Endothelial cell (in vitro differentiated cells): ENCODE measurements around the gene SH2D7. TPM values are rescaled to one million over a fixed set of nuclear protein-coding genes. Genes with fewer than 3 reads are reported as not detected.
"Not testable (repeated sequence)": the region's sequence is repeated elsewhere in the genome, so short reads cannot be mapped to it uniquely, and the experiment has no call there.

Experiments used
- DNase-seq: peaks from one replicate; pipeline ENCODE4 v3.0.0; 2021; ENCODE audit warnings: low spot score
- H3K27ac Mint-ChIP-seq: one replicate; pipeline ENCODE4 v1.8.0; 2021; ENCODE audit warnings: mixed read lengths, inconsistent platforms; ENCODE audit not compliant: unreplicated experiment
- H3K27me3 Mint-ChIP-seq: one replicate; pipeline ENCODE4 v1.8.0; 2021; ENCODE audit warnings: mild to moderate bottlenecking, moderate library complexity, mixed read lengths, inconsistent platforms; ENCODE audit not compliant: unreplicated experiment
- H3K36me3 Mint-ChIP-seq: one replicate; pipeline ENCODE4 v1.8.0; 2021; ENCODE audit warnings: mild to moderate bottlenecking, low read depth, mixed read lengths, inconsistent platforms; ENCODE audit not compliant: unreplicated experiment
- H3K4me1 Mint-ChIP-seq: one replicate; pipeline ENCODE4 v1.8.0; 2021; ENCODE audit warnings: mild to moderate bottlenecking, mixed read lengths, inconsistent platforms; ENCODE audit not compliant: unreplicated experiment
- H3K4me3 Mint-ChIP-seq: one replicate; pipeline ENCODE4 v1.8.0; 2021; ENCODE audit warnings: mild to moderate bottlenecking, mixed read lengths, inconsistent platforms; ENCODE audit not compliant: unreplicated experiment
- H3K9me3 Mint-ChIP-seq: one replicate; pipeline ENCODE4 v1.8.0; 2021; ENCODE audit warnings: mixed read lengths, inconsistent platforms; ENCODE audit not compliant: unreplicated experiment
- total RNA-seq: library from RNA; stranded (reverse); fragmentation: NEBNext Ultra II Directional; extraction: Animal tissue kit (Norgen Biotek cat#: 25700); gene quantifications from one replicate; pipeline ENCODE4 v1.2.1, GENCODE V29; 2021; ENCODE audit not compliant: unreplicated experiment
- TF ChIP-seq, protein P1 (sequence below): fragments of 200-600 bp; sonication (generic); IDR thresholded peaks from one replicate; pipeline ENCODE4 v1.5.0; 2021; ENCODE audit warnings: antibody characterized with exemption; ENCODE audit not compliant: unreplicated experiment

Gene SH2D7
- total RNA-seq, 1 donor from 2014 or later = not detected

- TF ChIP-seq, protein P1, sequence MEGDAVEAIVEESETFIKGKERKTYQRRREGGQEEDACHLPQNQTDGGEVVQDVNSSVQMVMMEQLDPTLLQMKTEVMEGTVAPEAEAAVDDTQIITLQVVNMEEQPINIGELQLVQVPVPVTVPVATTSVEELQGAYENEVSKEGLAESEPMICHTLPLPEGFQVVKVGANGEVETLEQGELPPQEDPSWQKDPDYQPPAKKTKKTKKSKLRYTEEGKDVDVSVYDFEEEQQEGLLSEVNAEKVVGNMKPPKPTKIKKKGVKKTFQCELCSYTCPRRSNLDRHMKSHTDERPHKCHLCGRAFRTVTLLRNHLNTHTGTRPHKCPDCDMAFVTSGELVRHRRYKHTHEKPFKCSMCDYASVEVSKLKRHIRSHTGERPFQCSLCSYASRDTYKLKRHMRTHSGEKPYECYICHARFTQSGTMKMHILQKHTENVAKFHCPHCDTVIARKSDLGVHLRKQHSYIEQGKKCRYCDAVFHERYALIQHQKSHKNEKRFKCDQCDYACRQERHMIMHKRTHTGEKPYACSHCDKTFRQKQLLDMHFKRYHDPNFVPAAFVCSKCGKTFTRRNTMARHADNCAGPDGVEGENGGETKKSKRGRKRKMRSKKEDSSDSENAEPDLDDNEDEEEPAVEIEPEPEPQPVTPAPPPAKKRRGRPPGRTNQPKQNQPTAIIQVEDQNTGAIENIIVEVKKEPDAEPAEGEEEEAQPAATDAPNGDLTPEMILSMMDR = no peak
- Mint-ChIP-seq H3K4me3 (peak overlapping the region; percentile 80), H3K9me3 (no peaks in the 10 kb centered on the region), H3K4me1 (peaks cover 8% of the 10 kb centered on the region), H3K27me3 (peaks cover 8% of the 10 kb centered on the region), H3K36me3 (peaks cover 3% of the 10 kb centered on the region), H3K27ac (no peak overlapping the region)
- DNase-seq = no peak
Observed at GRCh38 chr15:78147566-78147965, 55.2 kb downstream of the SH2D7 start.

DNA sequence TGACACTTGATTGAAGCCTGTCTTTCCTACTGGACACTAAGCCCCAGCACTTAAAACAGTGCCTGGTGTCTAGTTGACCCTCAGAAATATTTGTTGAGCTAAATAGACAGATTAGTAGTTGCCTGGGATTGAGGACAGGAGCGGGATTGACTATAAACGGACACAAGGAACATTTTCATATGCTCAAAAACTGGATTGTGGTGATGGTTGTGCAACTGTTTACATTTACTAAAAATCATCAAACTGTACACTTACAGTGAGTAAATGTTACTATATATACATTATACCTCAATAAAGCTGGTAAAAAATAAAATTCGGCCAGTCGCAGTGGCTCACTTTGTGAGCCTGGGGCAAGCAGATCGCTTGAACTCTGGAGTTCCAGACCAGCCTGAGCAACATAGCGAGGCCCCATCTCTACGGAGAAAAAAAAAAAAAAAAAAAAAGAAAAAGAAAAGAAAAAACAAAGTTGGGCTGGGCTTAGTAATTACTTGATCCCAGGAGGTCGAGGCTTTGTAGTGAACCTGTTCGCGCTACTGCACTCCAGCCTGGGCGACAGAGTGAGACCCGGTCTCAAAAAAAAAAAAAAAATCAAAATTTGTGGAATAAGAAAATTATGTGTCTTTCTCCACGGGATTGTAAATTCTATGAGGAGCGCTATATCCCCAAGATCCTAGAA lies 56.2 kb downstream of the SH2D7 start:
- no peak for DNase-seq
- Mint-ChIP-seq H3K4me3 (peak overlapping the region; percentile 93), H3K27ac (peak overlapping the region; percentile 88), H3K9me3 (no peaks in the 10 kb centered on the region), H3K36me3 (peaks cover 3% of the 10 kb centered on the region), H3K27me3 (peaks cover 8% of the 10 kb centered on the region), H3K4me1 (peaks cover 8% of the 10 kb centered on the region)
- TF ChIP-seq, protein P1 = no peak

DNA sequence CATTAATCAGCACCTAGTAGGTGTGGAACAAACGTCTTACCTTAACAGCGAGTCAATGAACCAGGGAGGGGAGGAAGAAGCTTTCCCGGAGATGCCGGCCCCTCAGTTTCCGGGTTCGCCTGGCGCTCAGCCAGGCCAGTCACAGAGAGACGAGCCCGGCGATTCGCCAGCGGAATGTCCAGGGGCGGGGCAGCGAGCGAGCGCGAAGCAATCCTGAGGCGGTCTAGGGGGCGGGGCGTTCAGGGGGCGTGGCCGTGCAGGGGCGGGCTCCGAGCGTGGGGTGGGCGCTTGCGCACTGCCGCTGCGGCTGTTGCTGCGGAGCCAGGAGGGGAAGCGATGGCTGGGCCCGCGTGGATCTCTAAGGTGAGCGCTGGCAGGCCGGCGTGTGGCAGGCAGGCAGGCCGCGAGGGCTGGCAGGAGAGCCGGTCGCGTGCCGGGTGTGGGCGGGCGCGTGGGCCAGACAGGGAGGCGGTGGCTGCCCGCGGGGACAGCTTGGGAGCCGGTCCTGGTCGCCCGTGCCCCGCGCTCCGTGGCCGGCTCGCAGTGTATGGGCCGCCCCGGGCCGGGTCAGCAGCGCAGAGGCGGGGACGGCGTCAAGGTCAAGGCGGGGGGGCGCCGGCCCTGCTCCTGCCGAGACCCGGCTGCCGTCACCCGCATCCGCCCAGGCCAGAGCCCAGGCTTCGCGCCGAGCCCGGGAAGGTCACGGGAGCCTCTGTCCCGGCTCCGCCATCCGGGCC lies 56.9 kb downstream of the SH2D7 start, which contains the start of gene IDH3A:
Gene IDH3A (plus strand): TSS at position 295 of the 737 bp plus-strand sequence. CDS start 42 bp downstream, at position 337.
- H3K4me1 Mint-ChIP-seq = peaks cover 8% of the 10 kb centered on the region

DNA sequence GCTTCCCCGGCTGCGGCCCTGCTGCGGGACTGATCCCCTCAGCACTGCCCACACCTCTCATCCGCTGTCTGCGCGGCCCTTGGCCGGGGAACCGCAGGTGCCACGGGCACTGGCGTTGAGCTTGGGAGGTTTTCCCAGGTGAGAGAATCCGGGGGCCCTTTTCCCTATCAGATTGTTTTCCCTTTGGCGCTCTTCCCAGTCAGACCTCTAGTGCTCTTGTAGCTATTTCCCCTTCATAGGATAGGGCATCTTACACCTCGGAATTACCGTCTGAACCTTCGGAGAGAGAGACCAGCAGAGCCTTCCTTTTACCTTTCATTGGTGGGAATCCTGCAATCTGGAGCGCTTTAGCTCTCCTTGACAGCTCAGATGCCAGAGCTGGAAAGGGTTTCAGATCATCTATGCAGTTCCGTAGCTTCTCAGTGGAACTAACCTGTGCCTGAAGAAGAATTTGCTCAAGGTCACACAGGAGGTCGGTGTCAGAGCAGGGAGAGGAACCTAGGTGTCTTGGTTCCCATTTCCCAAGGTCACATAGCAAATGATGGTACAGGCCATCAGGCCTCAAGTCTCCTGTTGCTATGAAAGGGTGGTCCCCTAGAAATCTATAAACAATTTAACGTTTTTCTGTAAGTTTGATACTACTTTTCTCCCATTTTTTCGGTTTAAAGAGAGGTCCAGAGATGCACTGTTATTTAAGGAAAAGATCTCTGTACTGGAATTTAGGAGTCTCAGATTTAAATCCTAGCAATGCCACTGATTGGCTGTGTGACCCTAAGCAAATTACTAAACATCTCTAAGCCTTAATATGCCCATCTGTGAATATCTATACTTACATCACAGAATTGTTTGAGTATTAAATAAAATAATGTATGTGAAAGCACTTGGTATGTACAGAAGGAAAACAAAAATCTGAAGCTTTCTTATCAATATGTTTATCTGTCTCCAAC lies 57.7 kb downstream of the SH2D7 start:
- Mint-ChIP-seq H3K27me3 (peaks cover 8% of the 10 kb centered on the region), H3K9me3 (no peaks in the 10 kb centered on the region), H3K36me3 (peaks cover 3% of the 10 kb centered on the region), H3K4me3 (peak overlapping the region; percentile 92), H3K27ac (no peak overlapping the region), H3K4me1 (peaks cover 8% of the 10 kb centered on the region)
- TF ChIP-seq, protein P1 = no peak
- no peak for DNase-seq

More for the DNA sequence above, 56.9 kb downstream of the SH2D7 start, which contains the start of gene IDH3A:
- H3K9me3 Mint-ChIP-seq = no peaks in the 10 kb centered on the region
- peaks cover 3% of the 10 kb centered on the region for H3K36me3 Mint-ChIP-seq
- H3K27me3 Mint-ChIP-seq = peaks cover 8% of the 10 kb centered on the region
- DNase-seq = peak; percentile 100
- TF ChIP-seq, protein P1 = no peak
- peak within 1 kb of the TSS; percentile 93 for H3K4me3 Mint-ChIP-seq
- peak within 1 kb of the TSS; percentile 88 for H3K27ac Mint-ChIP-seq

DNA sequence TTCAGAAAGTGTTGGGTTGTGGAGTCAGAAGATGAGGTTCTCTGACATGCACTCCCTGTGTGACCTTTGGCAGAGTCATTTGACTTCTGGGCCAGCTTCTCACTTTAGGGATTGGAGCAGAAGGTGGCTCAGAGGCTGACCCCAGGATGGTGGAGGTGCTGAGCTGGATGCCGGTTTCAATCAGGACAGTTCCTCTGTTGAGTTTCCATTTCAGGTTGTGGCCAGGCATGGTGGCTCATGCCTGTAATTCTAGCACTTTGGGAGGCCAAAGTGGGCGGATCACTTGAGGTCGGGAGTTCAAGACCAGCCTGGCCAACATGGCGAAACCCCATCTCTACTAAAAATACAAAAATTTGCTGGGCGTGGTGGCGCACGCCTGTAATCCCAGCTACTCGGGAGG lies 58.7 kb downstream of the SH2D7 start:
- not testable (repeated sequence) for H3K9me3 Mint-ChIP-seq, DNase-seq, H3K4me3 Mint-ChIP-seq, H3K36me3 Mint-ChIP-seq, H3K27ac Mint-ChIP-seq, H3K4me1 Mint-ChIP-seq, H3K27me3 Mint-ChIP-seq
